ENCODE data around the gene FCER1G. TPM values are rescaled to one million over a fixed set of nuclear protein-coding genes. Genes with fewer than 3 reads are reported as not detected.

The FCER1G gene
- total and polyA plus RNA-seq, 2 donors (not counting 3 experiments of a cell fraction or from before 2014, with no cell fraction given) = 1.1 to 1.6 TPM

DNA sequence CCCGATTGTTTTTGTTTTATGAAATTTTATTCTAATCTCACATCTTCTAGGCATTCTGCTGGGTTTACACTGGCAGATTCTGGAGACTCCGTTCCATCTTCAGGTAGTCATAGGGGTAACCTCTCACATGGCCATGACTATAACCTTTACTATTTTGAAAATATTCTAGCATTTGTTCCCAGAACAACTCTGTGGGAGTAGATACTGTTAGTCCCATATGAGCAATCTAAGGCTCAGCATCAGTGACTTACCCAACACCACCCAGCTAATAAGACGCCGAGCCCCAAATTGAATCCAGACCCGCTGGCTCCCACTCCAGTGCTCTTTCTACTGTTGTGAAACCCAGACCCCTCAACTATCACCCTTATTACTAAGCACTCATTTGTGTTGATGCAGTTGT lies 26.1 kb upstream of the FCER1G start:
- no peak overlapping the region for H3K4me3 ChIP-seq (replicated peaks in 1 of 3; ENCODE audit: insufficient read depth in 1 of 3, low read depth in 1 of 3, low read length in 3 of 3)
- no peaks in the 10 kb centered on the region for H3K79me2 ChIP-seq (ENCODE audit: control insufficient read depth, insufficient read depth, low read length)
- DNase-seq (ENCODE audit: low read depth, low spot score) = no peak
- dilution Hi-C loops (cut with MboI; ENCODE audit: extremely low pct_ligation_motif_present, low sequenced_read_pairs) = no loop called here
- no peak overlapping the region for H3K27ac ChIP-seq (ENCODE audit: insufficient read depth, low read depth, low read length)
- no TSS peak for BruUV-seq (replicated peaks)
- H3K9me3 ChIP-seq (replicated peaks; ENCODE audit: control insufficient read depth, insufficient read depth, low read length) = no peaks in the 10 kb centered on the region
- ChIA-PET POLR2A (no interaction called here), CTCF (interaction anchor here (6.2 kb wide), 1 partner anchor 193 kb away, joined by 54 read pairs; no protein-coding TSS in a partner anchor)
- no peak overlapping the region for H3K9ac ChIP-seq (replicated peaks; ENCODE audit: extremely low read depth, insufficient read depth, low read length)
- intact Hi-C loops (cut with micrococcal nuclease) = no loop called here
- H2AFZ ChIP-seq (ENCODE audit: low read depth, low read length) = no peak overlapping the region
- H3K4me1 ChIP-seq (ENCODE audit: control insufficient read depth, extremely low read depth, insufficient read depth, low read length) = peaks cover 27% of the 10 kb centered on the region
- TF ChIP-seq JUN (IDR thresholded peaks at IDR 0.05; ENCODE audit: borderline replicate concordance, insufficient read depth, insufficient read length, low read depth) (no peak), FOS (IDR thresholded peaks at IDR 0.05; ENCODE audit: borderline replicate concordance, insufficient read depth, low read length) (no peak), EZH2 (IDR thresholded peaks at IDR 0.05; ENCODE audit: borderline replicate concordance, low read depth, low read length, severe bottlenecking) (no peak), POLR2AphosphoS5 (IDR thresholded peaks at IDR 0.05; ENCODE audit: insufficient read depth, low read depth, low read length) (no peak), POLR2A (IDR thresholded peaks at IDR 0.05; ENCODE audit: low read depth, low read length) (no peak), GATA2 (IDR thresholded peaks at IDR 0.05; ENCODE audit: insufficient read depth, insufficient read length, low read depth, low read length) (no peak), MYC (IDR thresholded peaks at IDR 0.05; ENCODE audit: low read depth, low read length) (no peak)
- TF ChIP-seq, protein P1, sequence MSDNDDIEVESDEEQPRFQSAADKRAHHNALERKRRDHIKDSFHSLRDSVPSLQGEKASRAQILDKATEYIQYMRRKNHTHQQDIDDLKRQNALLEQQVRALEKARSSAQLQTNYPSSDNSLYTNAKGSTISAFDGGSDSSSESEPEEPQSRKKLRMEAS (IDR thresholded peaks at IDR 0.05; ENCODE audit: insufficient read depth, insufficient read length) = no peak
- TF ChIP-seq, protein P2, sequence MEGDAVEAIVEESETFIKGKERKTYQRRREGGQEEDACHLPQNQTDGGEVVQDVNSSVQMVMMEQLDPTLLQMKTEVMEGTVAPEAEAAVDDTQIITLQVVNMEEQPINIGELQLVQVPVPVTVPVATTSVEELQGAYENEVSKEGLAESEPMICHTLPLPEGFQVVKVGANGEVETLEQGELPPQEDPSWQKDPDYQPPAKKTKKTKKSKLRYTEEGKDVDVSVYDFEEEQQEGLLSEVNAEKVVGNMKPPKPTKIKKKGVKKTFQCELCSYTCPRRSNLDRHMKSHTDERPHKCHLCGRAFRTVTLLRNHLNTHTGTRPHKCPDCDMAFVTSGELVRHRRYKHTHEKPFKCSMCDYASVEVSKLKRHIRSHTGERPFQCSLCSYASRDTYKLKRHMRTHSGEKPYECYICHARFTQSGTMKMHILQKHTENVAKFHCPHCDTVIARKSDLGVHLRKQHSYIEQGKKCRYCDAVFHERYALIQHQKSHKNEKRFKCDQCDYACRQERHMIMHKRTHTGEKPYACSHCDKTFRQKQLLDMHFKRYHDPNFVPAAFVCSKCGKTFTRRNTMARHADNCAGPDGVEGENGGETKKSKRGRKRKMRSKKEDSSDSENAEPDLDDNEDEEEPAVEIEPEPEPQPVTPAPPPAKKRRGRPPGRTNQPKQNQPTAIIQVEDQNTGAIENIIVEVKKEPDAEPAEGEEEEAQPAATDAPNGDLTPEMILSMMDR (IDR thresholded peaks at IDR 0.05; ENCODE audit: extremely low read depth in 1 of 2, insufficient read depth in 1 of 2, low read depth in 1 of 2, low read length in 2 of 2) = no peak
- H3K4me2 ChIP-seq (ENCODE audit: insufficient read depth, low read length) = no peak overlapping the region
- no peaks in the 10 kb centered on the region for H3K9me1 ChIP-seq (replicated peaks; ENCODE audit: control insufficient read depth, extremely low read depth, insufficient read depth, low read length)
- peaks cover 3% of the 10 kb centered on the region in 2 experiments for H3K36me3 ChIP-seq (ENCODE audit: control insufficient read depth in 2 of 2, extremely low read depth in 1 of 2, insufficient read depth in 2 of 2, low read length in 2 of 2)
- no peaks in the 10 kb centered on the region for H3K27me3 ChIP-seq (ENCODE audit: control insufficient read depth in 2 of 2, insufficient read depth in 2 of 2, low read length in 2 of 2)
- FAIRE-seq = no peak
- no peaks in the 10 kb centered on the region for H4K20me1 ChIP-seq (replicated peaks; ENCODE audit: control insufficient read depth, extremely low read depth, insufficient read depth, low read length)

Data from endothelial cell of umbilical vein (primary cell).